Sigmoid colon (tissue), 4 donors: Measurements from ENCODE around the gene MC4R.

Experiments used
- EP300 ChIP-seq, 4 donors: sonication (generic); formaldehyde crosslinking; IDR thresholded peaks; one replicate each; pipeline ENCODE4 v1.6.1; 2017; ENCODE audit warnings: antibody characterized with exemption in 4 of 4
- POLR2A ChIP-seq, 2 donors: fragments of 450-650 bp; IDR thresholded peaks; one replicate each; pipeline ENCODE4 v1.6.1; 2016; ENCODE audit warnings: antibody characterized with exemption in 2 of 2, mild to moderate bottlenecking in 2 of 2, moderate library complexity in 2 of 2
- TF ChIP-seq, protein P1 (sequence below), 4 experiments: fragments of 450-650 bp in 3 of 4; fragments of 200-600 bp in 1 of 4; IDR thresholded peaks; one replicate each; pipeline ENCODE4 v1.5.1; 2016 to 2019; ENCODE audit warnings: antibody characterized with exemption in 4 of 4, mild to moderate bottlenecking in 3 of 4, moderate library complexity in 2 of 4

DNA sequence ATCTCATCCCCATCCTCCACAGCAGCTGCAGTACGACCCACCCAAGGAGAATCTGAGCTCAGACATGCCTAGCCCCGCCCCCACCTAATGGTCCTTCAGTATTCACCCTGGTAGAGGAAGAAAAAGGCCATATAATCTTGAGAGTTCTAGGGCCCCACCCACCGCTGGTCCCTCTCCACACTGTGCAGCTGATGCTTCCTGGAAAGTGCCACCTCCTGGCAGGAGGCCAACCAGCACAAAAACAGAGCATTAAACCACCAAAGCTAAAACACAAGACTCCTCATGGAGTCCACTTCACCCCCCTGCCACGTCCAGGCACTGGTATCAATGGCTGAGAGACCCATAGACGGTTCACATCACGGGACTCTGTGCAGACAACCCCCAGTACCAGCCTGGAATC is 40.7 kb downstream of the MC4R start:
- TF ChIP-seq POLR2A (IDR thresholded peaks at IDR 0.05), result no peak
- TF ChIP-seq, protein P1, sequence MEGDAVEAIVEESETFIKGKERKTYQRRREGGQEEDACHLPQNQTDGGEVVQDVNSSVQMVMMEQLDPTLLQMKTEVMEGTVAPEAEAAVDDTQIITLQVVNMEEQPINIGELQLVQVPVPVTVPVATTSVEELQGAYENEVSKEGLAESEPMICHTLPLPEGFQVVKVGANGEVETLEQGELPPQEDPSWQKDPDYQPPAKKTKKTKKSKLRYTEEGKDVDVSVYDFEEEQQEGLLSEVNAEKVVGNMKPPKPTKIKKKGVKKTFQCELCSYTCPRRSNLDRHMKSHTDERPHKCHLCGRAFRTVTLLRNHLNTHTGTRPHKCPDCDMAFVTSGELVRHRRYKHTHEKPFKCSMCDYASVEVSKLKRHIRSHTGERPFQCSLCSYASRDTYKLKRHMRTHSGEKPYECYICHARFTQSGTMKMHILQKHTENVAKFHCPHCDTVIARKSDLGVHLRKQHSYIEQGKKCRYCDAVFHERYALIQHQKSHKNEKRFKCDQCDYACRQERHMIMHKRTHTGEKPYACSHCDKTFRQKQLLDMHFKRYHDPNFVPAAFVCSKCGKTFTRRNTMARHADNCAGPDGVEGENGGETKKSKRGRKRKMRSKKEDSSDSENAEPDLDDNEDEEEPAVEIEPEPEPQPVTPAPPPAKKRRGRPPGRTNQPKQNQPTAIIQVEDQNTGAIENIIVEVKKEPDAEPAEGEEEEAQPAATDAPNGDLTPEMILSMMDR (IDR thresholded peaks at IDR 0.05), result no peak
- TF ChIP-seq EP300 (IDR thresholded peaks at IDR 0.05), result no peak
